ENCODE measurements around the gene GOSR2.

GOSR2 gene

DNA sequence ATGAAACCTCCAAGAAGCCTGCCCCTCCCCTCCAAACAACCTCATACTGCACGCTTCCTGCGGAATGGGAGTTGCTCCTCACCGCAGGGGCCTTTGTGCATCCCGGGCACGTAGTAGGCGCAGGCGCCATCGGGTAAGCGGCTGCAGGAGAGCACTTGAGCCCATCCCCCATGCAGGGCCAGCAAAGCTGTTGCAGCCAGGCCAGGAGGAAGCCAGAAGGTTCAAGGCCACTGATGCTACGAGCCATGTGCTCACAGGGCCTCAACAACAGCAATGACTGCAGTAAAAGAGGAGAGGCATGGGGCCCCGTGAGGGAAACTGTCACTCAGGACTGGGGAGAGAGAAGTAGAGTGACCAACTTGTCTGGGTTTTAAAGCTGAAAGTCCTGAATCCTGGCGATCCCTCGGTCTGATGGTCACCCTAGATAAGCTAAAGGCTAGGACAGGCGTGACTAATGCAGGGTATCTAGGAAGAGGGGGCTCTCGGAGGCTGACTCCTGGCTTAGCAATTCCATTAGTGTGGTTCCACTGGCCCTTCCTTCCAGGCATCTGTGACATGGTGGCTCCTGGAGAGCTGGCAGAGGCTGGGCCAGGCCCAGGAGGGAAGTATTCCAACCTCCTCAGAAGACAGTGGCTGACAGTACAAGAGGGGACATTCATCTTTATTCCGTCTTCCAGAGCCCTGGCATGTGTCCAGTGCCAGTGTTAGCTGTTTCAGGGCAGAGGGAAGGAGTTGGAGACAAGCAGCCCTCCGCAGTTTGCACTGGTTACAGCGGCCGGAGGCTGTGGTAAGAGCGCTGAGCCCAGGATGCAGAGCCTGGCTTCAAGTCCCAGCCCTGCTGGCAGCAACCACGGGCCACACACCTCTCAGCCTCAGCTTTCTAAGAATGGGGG is 20.8 kb downstream of the GOSR2 start:
- no peaks in the 10 kb centered on the region for H3K9me3 Mint-ChIP-seq
- H3K4me3 Mint-ChIP-seq: no peak overlapping the region
- TF ChIP-seq, protein P1, sequence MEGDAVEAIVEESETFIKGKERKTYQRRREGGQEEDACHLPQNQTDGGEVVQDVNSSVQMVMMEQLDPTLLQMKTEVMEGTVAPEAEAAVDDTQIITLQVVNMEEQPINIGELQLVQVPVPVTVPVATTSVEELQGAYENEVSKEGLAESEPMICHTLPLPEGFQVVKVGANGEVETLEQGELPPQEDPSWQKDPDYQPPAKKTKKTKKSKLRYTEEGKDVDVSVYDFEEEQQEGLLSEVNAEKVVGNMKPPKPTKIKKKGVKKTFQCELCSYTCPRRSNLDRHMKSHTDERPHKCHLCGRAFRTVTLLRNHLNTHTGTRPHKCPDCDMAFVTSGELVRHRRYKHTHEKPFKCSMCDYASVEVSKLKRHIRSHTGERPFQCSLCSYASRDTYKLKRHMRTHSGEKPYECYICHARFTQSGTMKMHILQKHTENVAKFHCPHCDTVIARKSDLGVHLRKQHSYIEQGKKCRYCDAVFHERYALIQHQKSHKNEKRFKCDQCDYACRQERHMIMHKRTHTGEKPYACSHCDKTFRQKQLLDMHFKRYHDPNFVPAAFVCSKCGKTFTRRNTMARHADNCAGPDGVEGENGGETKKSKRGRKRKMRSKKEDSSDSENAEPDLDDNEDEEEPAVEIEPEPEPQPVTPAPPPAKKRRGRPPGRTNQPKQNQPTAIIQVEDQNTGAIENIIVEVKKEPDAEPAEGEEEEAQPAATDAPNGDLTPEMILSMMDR (IDR thresholded peaks at IDR 0.05; ENCODE audit: unreplicated experiment in 3 of 3): no peak
- H3K27ac Mint-ChIP-seq: no peak overlapping the region
- peaks cover 5% of the 10 kb centered on the region for H3K27me3 Mint-ChIP-seq (ENCODE audit: low read depth)
- peaks cover 18% of the 10 kb centered on the region for H3K36me3 Mint-ChIP-seq (ENCODE audit: low read depth)
- peaks cover 11% of the 10 kb centered on the region for H3K4me1 Mint-ChIP-seq

DNA sequence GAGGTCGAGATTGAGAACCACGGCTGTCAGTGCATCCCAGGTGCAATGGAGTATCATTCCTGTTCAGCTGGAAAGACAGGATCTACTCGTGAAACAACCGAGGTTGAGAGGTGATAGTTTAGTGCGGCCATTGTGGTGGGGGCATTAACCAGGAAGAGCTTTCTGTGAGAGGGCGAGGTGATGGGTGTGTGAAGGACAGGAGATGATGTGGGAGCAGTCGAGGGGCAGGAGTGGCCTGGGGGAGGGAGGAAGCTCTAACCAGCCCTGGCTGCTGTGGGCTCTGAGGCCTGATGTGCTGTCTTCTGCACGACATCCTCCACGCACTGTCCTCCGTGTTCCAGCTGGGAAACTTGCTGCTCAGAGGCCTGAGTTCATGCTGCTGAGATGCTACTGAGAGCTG is 22.0 kb downstream of the GOSR2 start:
- Mint-ChIP-seq H3K36me3 (ENCODE audit: low read depth) (peaks cover 8% of the 10 kb centered on the region), H3K4me1 (peaks cover 15% of the 10 kb centered on the region), H3K27me3 (ENCODE audit: low read depth) (peaks cover 5% of the 10 kb centered on the region), H3K4me3 (no peak overlapping the region), H3K9me3 (no peaks in the 10 kb centered on the region), H3K27ac (no peak overlapping the region)
- TF ChIP-seq, protein P1 (IDR thresholded peaks at IDR 0.05; ENCODE audit: unreplicated experiment in 3 of 3): no peak

DNA sequence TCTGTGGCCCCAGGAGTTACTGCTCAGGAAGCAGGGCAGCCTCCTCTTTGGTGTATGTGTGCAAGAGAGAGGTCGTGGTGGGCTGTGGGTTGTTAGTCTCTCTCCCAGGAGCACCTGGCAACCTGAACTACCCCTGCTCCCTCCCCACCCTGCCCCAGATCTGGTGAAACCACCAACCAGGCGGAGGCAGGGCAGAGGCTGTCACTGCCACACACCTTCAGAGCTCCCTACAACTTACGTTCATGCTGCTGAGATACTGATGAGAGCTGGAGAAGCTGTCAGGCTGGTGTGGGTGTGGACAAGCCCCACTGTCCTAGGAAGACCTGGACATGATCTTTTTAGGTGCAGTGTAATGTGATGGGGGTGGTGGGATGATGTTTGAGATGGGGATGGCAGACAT is 24.3 kb downstream of the GOSR2 start:
- Mint-ChIP-seq H3K36me3 (ENCODE audit: low read depth) (no peaks in the 10 kb centered on the region), H3K27ac (no peak overlapping the region), H3K9me3 (no peaks in the 10 kb centered on the region), H3K4me3 (no peak overlapping the region), H3K27me3 (ENCODE audit: low read depth) (peaks cover 8% of the 10 kb centered on the region), H3K4me1 (peaks cover 15% of the 10 kb centered on the region)
- TF ChIP-seq, protein P1 (IDR thresholded peaks at IDR 0.05; ENCODE audit: unreplicated experiment in 3 of 3): no peak

DNA sequence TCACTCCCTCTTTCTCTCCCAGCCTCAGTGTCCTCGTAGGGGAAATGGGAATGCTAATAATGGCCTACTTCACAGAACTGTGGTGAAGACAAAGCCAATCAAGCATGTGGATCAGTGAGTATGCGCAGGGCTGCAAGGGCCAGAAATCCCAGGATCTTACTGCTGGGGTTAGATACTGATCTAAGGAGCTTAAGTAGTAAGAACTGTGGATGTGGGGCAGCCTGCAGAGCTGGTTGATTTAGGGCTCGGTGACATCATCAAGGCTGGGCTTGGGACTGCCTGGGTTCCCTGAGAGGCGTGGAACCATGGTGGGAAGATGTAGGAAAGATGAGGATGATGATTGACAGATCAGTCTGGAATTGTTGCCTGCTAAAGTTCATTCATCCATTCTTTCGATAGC is 25.6 kb downstream of the GOSR2 start:
- Mint-ChIP-seq H3K27ac (no peak overlapping the region), H3K36me3 (ENCODE audit: low read depth) (no peaks in the 10 kb centered on the region)

DNA sequence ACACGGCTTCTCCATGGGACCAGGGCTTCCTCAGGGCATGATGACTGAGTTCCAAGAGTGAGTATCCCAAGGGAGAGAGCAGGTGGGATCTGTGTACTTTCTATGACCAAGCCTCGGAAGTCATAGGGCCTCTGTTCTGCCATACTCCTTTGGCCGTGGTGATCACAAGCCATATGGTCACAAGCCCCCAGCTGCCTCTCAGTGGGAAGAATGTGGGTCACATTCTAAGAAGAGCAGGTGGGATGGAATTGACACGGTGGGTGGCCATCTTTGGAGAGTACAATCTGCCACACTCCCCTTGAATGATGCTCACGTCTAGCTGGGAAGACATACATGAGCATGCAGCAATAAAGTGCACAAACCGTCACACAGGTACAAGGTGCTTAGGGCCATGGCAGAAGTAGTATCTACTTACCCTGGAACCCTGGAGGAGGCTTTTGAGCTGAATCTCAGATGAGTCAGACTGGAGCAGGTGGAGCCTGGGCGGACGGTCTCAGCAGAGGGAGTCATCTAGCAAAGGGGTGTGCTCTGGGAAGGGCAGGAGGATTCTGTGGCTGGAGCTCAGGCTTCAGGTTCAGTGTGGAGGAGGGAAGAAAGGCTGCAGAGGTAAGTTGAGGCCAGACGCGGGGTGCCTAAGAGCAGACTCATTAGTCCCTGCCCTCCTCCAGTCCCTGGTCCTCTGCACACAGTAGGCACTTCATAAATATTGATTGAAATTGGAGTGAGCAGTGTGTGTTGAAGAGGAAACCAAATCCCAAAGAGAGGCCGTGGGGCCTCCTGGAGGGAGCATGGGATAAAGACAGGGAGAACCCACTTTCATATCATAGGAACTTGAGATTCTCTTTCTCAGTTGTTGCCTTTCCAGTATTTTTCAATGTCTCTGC is 26.6 kb downstream of the GOSR2 start:
- TF ChIP-seq, protein P1 (IDR thresholded peaks at IDR 0.05; ENCODE audit: unreplicated experiment in 3 of 3): no peak
- H3K27me3 Mint-ChIP-seq (ENCODE audit: low read depth): peaks cover 11% of the 10 kb centered on the region
- no peaks in the 10 kb centered on the region for H3K9me3 Mint-ChIP-seq
- peaks cover 4% of the 10 kb centered on the region for H3K4me1 Mint-ChIP-seq
- H3K27ac Mint-ChIP-seq: no peak overlapping the region
- H3K36me3 Mint-ChIP-seq (ENCODE audit: low read depth): no peaks in the 10 kb centered on the region
- H3K4me3 Mint-ChIP-seq: no peak overlapping the region

More for the DNA sequence above, 25.6 kb downstream of the GOSR2 start:
- TF ChIP-seq, protein P1 (IDR thresholded peaks at IDR 0.05; ENCODE audit: unreplicated experiment in 3 of 3): no peak
- Mint-ChIP-seq H3K27me3 (ENCODE audit: low read depth) (peaks cover 11% of the 10 kb centered on the region), H3K4me3 (no peak overlapping the region), H3K9me3 (no peaks in the 10 kb centered on the region), H3K4me1 (peaks cover 10% of the 10 kb centered on the region)
